ENCODE results near the gene CAST. TPM values are rescaled to one million over a fixed set of nuclear protein-coding genes. Genes with fewer than 3 reads are reported as not detected.

The CAST gene
- total and polyA plus RNA-seq, 4 donors = 101 to 307 (median 212) TPM

DNA sequence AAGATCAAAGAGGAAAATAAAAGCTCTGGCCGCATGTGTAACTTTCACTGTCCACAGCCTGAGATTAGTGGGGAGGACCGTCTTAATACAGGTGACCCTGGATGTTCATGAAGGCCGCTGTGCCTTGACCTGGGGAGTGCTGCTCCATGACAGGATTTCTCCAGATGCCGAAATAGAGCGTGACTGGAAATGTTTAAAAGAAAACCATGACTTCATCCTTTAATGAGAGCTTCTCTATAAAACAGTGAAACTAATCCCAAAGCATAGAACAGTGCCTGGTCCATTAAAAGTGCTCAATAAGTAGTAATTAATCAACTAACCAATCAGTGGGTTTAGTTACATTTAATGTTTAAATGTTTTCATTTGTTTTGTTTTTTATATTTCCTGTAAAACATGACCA, 82.8 kb downstream of the CAST start:
- Histone ChIP-seq H3K4me3 (ENCODE audit: low read length in 2 of 2) (no peak overlapping the region), H3K36me3 (ENCODE audit: control insufficient read depth in 1 of 2, insufficient read depth in 2 of 2, low read length in 1 of 2) (peaks cover 18 to 23% of the 10 kb centered on the region in 2 donors), H3K4me1 (ENCODE audit: control insufficient read depth in 1 of 2, insufficient read depth in 2 of 2, low read length in 2 of 2) (no peaks in the 10 kb centered on the region), H3K27ac (ENCODE audit: low read depth in 1 of 2, low read length in 2 of 2) (no peak overlapping the region), H3K27me3 (ENCODE audit: control insufficient read depth in 1 of 2, insufficient read depth in 2 of 2, low read length in 1 of 2) (no peaks in the 10 kb centered on the region), H3K9me3 (ENCODE audit: control insufficient read depth, low read length) (no peaks in the 10 kb centered on the region)
- DNase-seq (no peak), ATAC-seq (ENCODE audit: low FRiP score) (no peak)
- intact Hi-C loops (cut with DNase I) = no loop called here
- WGBS, 2 donors = 92% methylated on average over 5 of the region's 5 CpGs

DNA sequence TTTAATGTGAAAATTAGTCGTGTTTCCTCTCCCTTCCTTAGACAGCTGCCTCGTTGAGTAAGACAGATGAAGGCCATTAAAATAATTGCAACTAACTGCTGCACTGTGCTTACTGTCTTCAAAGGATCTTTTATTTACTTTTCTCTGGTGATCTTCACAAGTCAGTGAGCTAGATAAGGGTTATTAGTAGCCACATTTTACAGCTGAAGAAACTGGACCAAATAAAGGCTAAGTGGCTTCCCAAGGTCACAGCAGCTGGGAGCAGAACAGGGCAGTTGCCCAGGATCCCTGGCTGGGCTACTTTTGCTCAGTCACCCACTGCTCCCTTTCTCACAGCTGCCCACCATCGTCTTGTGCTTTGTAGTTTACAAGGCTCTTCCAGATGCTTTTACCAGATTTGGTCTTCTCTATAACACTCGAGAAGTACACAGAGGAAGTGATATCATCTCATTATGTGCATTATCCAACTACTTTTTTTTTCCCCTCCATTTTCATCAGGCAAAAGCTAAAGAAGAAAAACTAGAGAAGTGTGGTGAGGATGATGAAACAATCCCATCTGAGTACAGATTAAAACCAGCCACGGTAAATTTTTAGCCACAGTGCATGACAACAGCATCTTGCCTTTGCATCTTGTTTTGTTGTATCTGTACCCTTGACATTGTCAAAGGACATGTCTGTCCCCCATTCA, 83.8 kb downstream of the CAST start:
- DNase-seq (no peak), ATAC-seq (ENCODE audit: low FRiP score) (no peak)
- H3K27ac ChIP-seq (ENCODE audit: low read depth in 1 of 2, low read length in 2 of 2) = peak overlapping the region in 1 of 2 donors; percentile 36
- H3K36me3 ChIP-seq (ENCODE audit: control insufficient read depth in 1 of 2, insufficient read depth in 2 of 2, low read length in 1 of 2) = peaks cover 13 to 18% of the 10 kb centered on the region in 2 donors
- H3K4me1 ChIP-seq (ENCODE audit: control insufficient read depth in 1 of 2, insufficient read depth in 2 of 2, low read length in 2 of 2) = no peaks in the 10 kb centered on the region
- no peaks in the 10 kb centered on the region for H3K27me3 ChIP-seq (ENCODE audit: control insufficient read depth in 1 of 2, insufficient read depth in 2 of 2, low read length in 1 of 2)
- H3K4me3 ChIP-seq (ENCODE audit: low read length in 2 of 2) = no peak overlapping the region
- H3K9me3 ChIP-seq (ENCODE audit: control insufficient read depth, low read length) = no peaks in the 10 kb centered on the region
- intact Hi-C loops (cut with DNase I) = loop anchor here in 1 of 2 donors (1.0 kb wide), 1 partner anchor 9 kb away; no protein-coding TSS in a partner anchor
- 41 to 48% methylated on average over 5 of the region's 5 CpGs for WGBS, 2 donors

DNA sequence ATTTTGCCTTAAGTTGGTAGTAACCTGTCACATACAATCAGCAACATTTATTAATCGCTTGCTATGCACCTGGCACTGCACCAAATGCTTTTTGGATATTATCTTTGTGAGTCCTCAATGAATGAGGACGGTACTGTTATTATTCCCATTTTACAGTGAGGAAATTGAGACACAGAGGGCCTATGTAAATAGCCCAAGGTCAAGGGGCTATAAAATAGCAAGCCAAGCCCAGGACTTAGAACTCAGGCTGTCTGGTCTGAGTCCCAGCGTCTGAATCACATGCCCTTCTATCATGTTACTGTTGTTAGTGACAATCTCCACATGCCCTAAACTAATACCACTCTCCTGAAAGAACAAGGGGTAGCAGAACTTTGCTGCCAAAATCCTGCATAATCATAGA, 85.5 kb downstream of the CAST start:
- no peak for ATAC-seq (ENCODE audit: low FRiP score)
- no peak for DNase-seq
- no peak overlapping the region for H3K27ac ChIP-seq (ENCODE audit: low read depth in 1 of 2, low read length in 2 of 2)
- 60 to 69% methylated on average over 3 of the region's 3 CpGs for WGBS, 2 donors
- no peaks in the 10 kb centered on the region for H3K9me3 ChIP-seq (ENCODE audit: control insufficient read depth, low read length)
- no peaks in the 10 kb centered on the region for H3K4me1 ChIP-seq (ENCODE audit: control insufficient read depth in 1 of 2, insufficient read depth in 2 of 2, low read length in 2 of 2)
- intact Hi-C loops (cut with DNase I) = no loop called here
- H3K36me3 ChIP-seq (ENCODE audit: control insufficient read depth in 1 of 2, insufficient read depth in 2 of 2, low read length in 1 of 2) = peaks cover 12% of the 10 kb centered on the region in 2 donors
- no peak overlapping the region for H3K4me3 ChIP-seq (ENCODE audit: low read length in 2 of 2)
- no peaks in the 10 kb centered on the region for H3K27me3 ChIP-seq (ENCODE audit: control insufficient read depth in 1 of 2, insufficient read depth in 2 of 2, low read length in 1 of 2)

DNA sequence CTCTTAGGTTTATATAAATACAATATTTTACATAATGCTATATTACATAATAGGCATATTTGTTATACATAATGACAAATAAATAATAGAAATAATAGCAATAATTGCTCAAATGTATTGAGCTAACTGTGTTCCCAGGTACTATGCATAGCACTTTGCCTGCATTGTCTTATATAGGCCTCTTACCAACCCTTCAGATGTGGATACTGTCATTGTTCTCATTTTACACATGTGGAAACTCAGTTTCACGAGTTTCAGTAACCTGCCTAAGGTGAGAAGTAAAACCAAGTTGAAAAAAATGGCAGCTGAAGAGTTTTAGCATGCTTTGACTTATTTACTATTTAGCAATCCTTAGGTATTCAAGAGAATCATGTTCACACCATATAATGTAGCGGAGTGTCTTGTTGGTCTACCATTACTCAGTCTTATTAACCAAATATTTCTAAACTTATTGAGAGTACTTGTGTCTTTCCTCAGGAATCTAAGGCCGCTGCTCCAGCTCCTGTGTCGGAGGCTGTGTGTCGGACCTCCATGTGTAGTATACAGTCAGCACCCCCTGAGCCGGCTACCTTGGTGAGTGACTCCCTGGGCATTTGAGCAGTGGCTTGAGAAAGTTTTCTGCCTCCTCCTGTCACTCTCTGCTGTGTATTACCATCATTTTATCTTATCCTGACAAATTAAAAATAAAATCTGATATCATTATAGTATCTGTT, 88.1 kb downstream of the CAST start:
- 89 to 90% methylated on average over 6 of the region's 6 CpGs for WGBS, 2 donors
- H3K27ac ChIP-seq (ENCODE audit: low read depth in 1 of 2, low read length in 2 of 2) = no peak overlapping the region

GRCh38 chr5:96751203-96752169, 89.3 kb downstream of the CAST start:
- H3K27me3 ChIP-seq (ENCODE audit: control insufficient read depth in 1 of 2, insufficient read depth in 2 of 2, low read length in 1 of 2) = no peaks in the 10 kb centered on the region
- H3K9me3 ChIP-seq (ENCODE audit: control insufficient read depth, low read length) = no peaks in the 10 kb centered on the region
- H3K27ac ChIP-seq (ENCODE audit: low read depth in 1 of 2, low read length in 2 of 2) = no peak overlapping the region
- DNase-seq (no peak), ATAC-seq (ENCODE audit: low FRiP score) (no peak)
- intact Hi-C loops (cut with DNase I) = loop anchor here (5.0 to 10.0 kb wide), 2 partner anchors 411 to 413 kb away; no protein-coding TSS in a partner anchor
- no peaks in the 10 kb centered on the region for H3K4me1 ChIP-seq (ENCODE audit: control insufficient read depth in 1 of 2, insufficient read depth in 2 of 2, low read length in 2 of 2)
- 65 to 73% methylated on average over 6 of the region's 6 CpGs for WGBS, 2 donors
- no peak overlapping the region for H3K4me3 ChIP-seq (ENCODE audit: low read length in 2 of 2)
- H3K36me3 ChIP-seq (ENCODE audit: control insufficient read depth in 1 of 2, insufficient read depth in 2 of 2, low read length in 1 of 2) = peaks cover 5 to 12% of the 10 kb centered on the region in 2 donors

More for the DNA sequence above, 88.1 kb downstream of the CAST start:
- H3K4me1 ChIP-seq (ENCODE audit: control insufficient read depth in 1 of 2, insufficient read depth in 2 of 2, low read length in 2 of 2) = no peaks in the 10 kb centered on the region
- H3K4me3 ChIP-seq (ENCODE audit: low read length in 2 of 2) = no peak overlapping the region
- no peak for DNase-seq
- no peaks in the 10 kb centered on the region for H3K9me3 ChIP-seq (ENCODE audit: control insufficient read depth, low read length)
- no peak for ATAC-seq (ENCODE audit: low FRiP score)
- intact Hi-C loops (cut with DNase I) = loop anchor here (5.0 to 10.0 kb wide), 2 partner anchors 412 to 415 kb away; no protein-coding TSS in a partner anchor
- H3K36me3 ChIP-seq (ENCODE audit: control insufficient read depth in 1 of 2, insufficient read depth in 2 of 2, low read length in 1 of 2) = peaks cover 9 to 10% of the 10 kb centered on the region in 2 donors
- H3K27me3 ChIP-seq (ENCODE audit: control insufficient read depth in 1 of 2, insufficient read depth in 2 of 2, low read length in 1 of 2) = no peaks in the 10 kb centered on the region

GRCh38 chr5:96752341-96753016, 90.3 kb downstream of the CAST start:
- H3K27ac ChIP-seq (ENCODE audit: low read depth in 1 of 2, low read length in 2 of 2) = no peak overlapping the region
- intact Hi-C loops (cut with DNase I) = loop anchor here (5.0 to 10.0 kb wide), 2 partner anchors 410 to 412 kb away; no protein-coding TSS in a partner anchor
- DNase-seq = no peak

GRCh38 chr5:96753017-96753397, 90.8 kb downstream of the CAST start:
- DNase-seq (no peak), ATAC-seq (ENCODE audit: low FRiP score) (no peak)
- no peak overlapping the region for H3K27ac ChIP-seq (ENCODE audit: low read depth in 1 of 2, low read length in 2 of 2)
- H3K9me3 ChIP-seq (ENCODE audit: control insufficient read depth, low read length) = no peaks in the 10 kb centered on the region
- intact Hi-C loops (cut with DNase I) = loop anchor here (5.0 to 10.0 kb wide), 2 partner anchors 409 to 412 kb away; no protein-coding TSS in a partner anchor
- H3K4me3 ChIP-seq (ENCODE audit: low read length in 2 of 2) = no peak overlapping the region
- 93 to 95% methylated on average over 4 of the region's 4 CpGs for whole genome bisulfite sequencing, 2 donors
- H3K36me3 ChIP-seq (ENCODE audit: control insufficient read depth in 1 of 2, insufficient read depth in 2 of 2, low read length in 1 of 2) = peaks cover 10 to 17% of the 10 kb centered on the region in 2 donors
- H3K4me1 ChIP-seq (ENCODE audit: control insufficient read depth in 1 of 2, insufficient read depth in 2 of 2, low read length in 2 of 2) = no peaks in the 10 kb centered on the region
- H3K27me3 ChIP-seq (ENCODE audit: control insufficient read depth in 1 of 2, insufficient read depth in 2 of 2, low read length in 1 of 2) = no peaks in the 10 kb centered on the region

More at GRCh38 chr5:96752341-96753016, 90.3 kb downstream of the CAST start:
- H3K36me3 ChIP-seq (ENCODE audit: control insufficient read depth in 1 of 2, insufficient read depth in 2 of 2, low read length in 1 of 2) = peaks cover 5 to 18% of the 10 kb centered on the region in 2 donors
- ATAC-seq (ENCODE audit: low FRiP score) = peak; percentile 60
- H3K4me3 ChIP-seq (ENCODE audit: low read length in 2 of 2) = no peak overlapping the region
- no peaks in the 10 kb centered on the region for H3K4me1 ChIP-seq (ENCODE audit: control insufficient read depth in 1 of 2, insufficient read depth in 2 of 2, low read length in 2 of 2)
- no peaks in the 10 kb centered on the region for H3K27me3 ChIP-seq (ENCODE audit: control insufficient read depth in 1 of 2, insufficient read depth in 2 of 2, low read length in 1 of 2)
- no peaks in the 10 kb centered on the region for H3K9me3 ChIP-seq (ENCODE audit: control insufficient read depth, low read length)

- H3K27ac ChIP-seq (ENCODE audit: low read depth in 1 of 2, low read length in 2 of 2) = no peak overlapping the region
Measured at GRCh38 chr5:96753848-96754247, 91.7 kb downstream of the CAST start.

More at GRCh38 chr5:96753848-96754247, 91.7 kb downstream of the CAST start:
- Histone ChIP-seq H3K36me3 (ENCODE audit: control insufficient read depth in 1 of 2, insufficient read depth in 2 of 2, low read length in 1 of 2) (peaks cover 11 to 17% of the 10 kb centered on the region in 2 donors), H3K9me3 (ENCODE audit: control insufficient read depth, low read length) (no peaks in the 10 kb centered on the region), H3K27me3 (ENCODE audit: control insufficient read depth in 1 of 2, insufficient read depth in 2 of 2, low read length in 1 of 2) (no peaks in the 10 kb centered on the region), H3K4me1 (ENCODE audit: control insufficient read depth in 1 of 2, insufficient read depth in 2 of 2, low read length in 2 of 2) (no peaks in the 10 kb centered on the region), H3K4me3 (ENCODE audit: low read length in 2 of 2) (no peak overlapping the region)
- intact Hi-C loops (cut with DNase I) = loop anchor here (5.0 to 10.0 kb wide), 2 partner anchors 408 to 411 kb away; no protein-coding TSS in a partner anchor
- DNase-seq (no peak), ATAC-seq (ENCODE audit: low FRiP score) (no peak)
- WGBS, 2 donors = 58 to 75% methylated on average over 4 of the region's 4 CpGs

All from aorta (tissue), 5 donors.